Keratinocyte (primary cell): Measurements from ENCODE around the gene PRIMPOL. TPM values are rescaled to one million over a fixed set of nuclear protein-coding genes. Genes with fewer than 3 reads are reported as not detected.
A peak's percentile ranks its signal among the peaks of the same experiment; 100 is the strongest.
"Not testable (repeated sequence)": the region's sequence is repeated elsewhere in the genome, so short reads cannot be mapped to it uniquely, and the experiment has no call there.

Source experiments
- DNase-seq: peaks from one replicate; pipeline ENCODE4 v3.0.0-alpha.2; 2011; ENCODE audit warnings: low read depth, missing footprints, low spot score
- FAIRE-seq: peaks from 2 replicates; lab custom pipeline; 2011; peaks lifted over from hg19 to GRCh38; lab: Jason Lieb, UNC
- H2AFZ ChIP-seq: 2 replicates; pipeline ENCODE4 v1.6.0; 2012; ENCODE audit warnings: low read length, control low read depth, inconsistent platforms; ENCODE audit not compliant: control insufficient read depth
- H3K27ac ChIP-seq: 2 replicates; pipeline ENCODE4 v1.5.1; 2011; ENCODE audit warnings: low read length; ENCODE audit not compliant: control insufficient read depth, insufficient read depth
- H3K27me3 ChIP-seq: 3 replicates; pipeline ENCODE4 v1.6.0; 2011; ENCODE audit warnings: low read length; ENCODE audit not compliant: control insufficient read depth, insufficient read depth; ENCODE audit errors: extremely low read depth
- H3K36me3 ChIP-seq, 2 experiments: 2 replicates in 1 of 2; 3 replicates in 1 of 2; pipeline ENCODE4 v1.5.1; 2011; ENCODE audit warnings: low read length in 2 of 2, mild to moderate bottlenecking in 1 of 2; ENCODE audit not compliant: control insufficient read depth in 2 of 2, insufficient read depth in 2 of 2; ENCODE audit errors: extremely low read depth in 1 of 2
- H3K4me1 ChIP-seq: 3 replicates; pipeline ENCODE4 v1.5.1; 2011; ENCODE audit warnings: low read length; ENCODE audit not compliant: control insufficient read depth, insufficient read depth; ENCODE audit errors: extremely low read depth
- H3K4me2 ChIP-seq: 3 replicates; pipeline ENCODE4 v1.6.0; 2011; ENCODE audit warnings: low read depth, low read length; ENCODE audit not compliant: control insufficient read depth, insufficient read depth; ENCODE audit errors: extremely low read depth
- H3K4me3 ChIP-seq, 3 experiments: fragments of 200-600 bp in 1 of 3; sonication (generic) in 1 of 3; 2 replicates in 2 of 3; 3 replicates in 1 of 3; pipeline ENCODE4 v1.5.1; 2011 to 2016; ENCODE audit warnings: low read length in 3 of 3, mild to moderate bottlenecking in 3 of 3, control low read depth in 2 of 3, inconsistent platforms in 1 of 3, low read depth in 1 of 3, mixed read lengths in 1 of 3, mixed run types in 1 of 3, moderate library complexity in 1 of 3; ENCODE audit not compliant: control insufficient read depth in 2 of 3, insufficient read depth in 2 of 3; ENCODE audit errors: extremely low read depth in 1 of 3
- H3K79me2 ChIP-seq: 2 replicates; pipeline ENCODE4 v1.6.0; 2012; ENCODE audit warnings: low read length; ENCODE audit not compliant: control insufficient read depth, insufficient read depth
- H3K9ac ChIP-seq: 3 replicates; pipeline ENCODE4 v1.6.0; 2011; ENCODE audit warnings: low read length; ENCODE audit not compliant: control insufficient read depth, insufficient read depth; ENCODE audit errors: extremely low read depth
- H3K9me1 ChIP-seq: 3 replicates; pipeline ENCODE4 v1.6.0; 2011; ENCODE audit warnings: low read length; ENCODE audit not compliant: control insufficient read depth, insufficient read depth; ENCODE audit errors: extremely low read depth
- H3K9me3 ChIP-seq: 2 replicates; pipeline ENCODE4 v1.5.1; 2012; ENCODE audit warnings: low read depth, low read length; ENCODE audit not compliant: control insufficient read depth
- H4K20me1 ChIP-seq: 3 replicates; pipeline ENCODE4 v1.6.0; 2011; ENCODE audit warnings: low read length; ENCODE audit not compliant: control insufficient read depth, insufficient read depth; ENCODE audit errors: extremely low read depth
- CTCF ChIP-seq, 3 experiments: IDR thresholded peaks in 1 of 3; conservative IDR thresholded peaks in 1 of 3; optimal IDR thresholded peaks in 1 of 3; 2 replicates in 2 of 3; 3 replicates in 1 of 3; pipeline versions ENCODE3 to v1.5.1; 2011; ENCODE audit warnings: low read length in 3 of 3, mild to moderate bottlenecking in 3 of 3, moderate library complexity in 2 of 3, control low read depth in 1 of 3, inconsistent platforms in 1 of 3; ENCODE audit not compliant: insufficient read depth in 2 of 3; ENCODE audit errors: extremely low read depth in 1 of 3
- EZH2 ChIP-seq: IDR thresholded peaks from one replicate; pipeline ENCODE4 v1.6.1; 2012; ENCODE audit warnings: inconsistent platforms, mild to moderate bottlenecking, low read length, moderate library complexity
- dilution Hi-C: fragments of 300-500 bp; cut with MboI; formaldehyde crosslinking; loops from one replicate; pipeline ENCODE4 v1.7.0; 2020; ENCODE audit warnings: low sequenced_read_pairs; ENCODE audit not compliant: extremely low pct_ligation_motif_present
- polyA plus RNA-seq, 5 experiments: library from polyadenylated mRNA; depleted of rRNA in 3 of 5; stranded (reverse) in 3 of 5; stranded (forward) in 1 of 5; unstranded in 1 of 5; fragments of >200 nt; gene quantifications; 1 replicate in 1 of 5; 2 replicates in 3 of 5; 3 replicates in 1 of 5; pipeline versions ENCODE4 v1.2.1 to v1.2.3, GENCODE V29; 2011 to 2012; ENCODE audit warnings: missing spikeins in 2 of 5, low read depth in 1 of 5, low replicate concordance in 1 of 5

PRIMPOL gene
- polyA plus RNA-seq, 1 donor (not counting 4 experiments of a cell fraction or from before 2014, with no cell fraction given): 22.8 TPM

GRCh38 chr4:184734758-184735157, 85.2 kb downstream of the PRIMPOL start:
- Histone ChIP-seq H3K27ac (peak overlapping the region; percentile 34), H3K9me3 (no peaks in the 10 kb centered on the region), H3K9me1 (no peaks in the 10 kb centered on the region), H3K4me2 (peak overlapping the region; percentile 92), H3K36me3 (no peaks in the 10 kb centered on the region), H4K20me1 (no peaks in the 10 kb centered on the region), H3K79me2 (peaks cover 30% of the 10 kb centered on the region), H3K27me3 (no peaks in the 10 kb centered on the region), H3K4me1 (peaks cover 22% of the 10 kb centered on the region), H3K4me3 (peak overlapping the region; percentile 73 to 98 (median 97)), H3K9ac (peak overlapping the region; percentile 95), H2AFZ (peak overlapping the region; percentile 96)
- TF ChIP-seq EZH2 (no peak), CTCF (optimal IDR thresholded peaks at IDR 0.05 in 1 of 3, IDR thresholded peaks at IDR 0.05 in 1 of 3, conservative IDR thresholded peaks at IDR 0.05 in 1 of 3; ENCODE audit: extremely low read depth in 1 of 3, insufficient read depth in 2 of 3, low read length in 3 of 3) (no peak)
- dilution Hi-C loops: no loop called here
- no peak for FAIRE-seq
- no peak for DNase-seq

- FAIRE-seq, H3K9me3 ChIP-seq, H3K27ac ChIP-seq, H3K36me3 ChIP-seq, H4K20me1 ChIP-seq, H3K4me1 ChIP-seq, H3K4me2 ChIP-seq, H2AFZ ChIP-seq, H3K27me3 ChIP-seq, dilution Hi-C loops, H3K9me1 ChIP-seq, H3K9ac ChIP-seq, DNase-seq, H3K4me3 ChIP-seq, H3K79me2 ChIP-seq: not testable (repeated sequence)
Measured at GRCh38 chr4:184739575-184739974, 90.0 kb downstream of the PRIMPOL start.

- Histone ChIP-seq H4K20me1 (no peaks in the 10 kb centered on the region), H3K36me3 (no peaks in the 10 kb centered on the region), H3K4me1 (peaks cover 2% of the 10 kb centered on the region), H3K9ac (no peak overlapping the region), H3K9me3 (no peaks in the 10 kb centered on the region), H3K9me1 (no peaks in the 10 kb centered on the region), H3K27ac (no peak overlapping the region), H3K4me3 (no peak overlapping the region), H3K79me2 (no peaks in the 10 kb centered on the region), H3K27me3 (no peaks in the 10 kb centered on the region), H3K4me2 (no peak overlapping the region), H2AFZ (no peak overlapping the region)
- DNase-seq (no peak), FAIRE-seq (no peak)
- TF ChIP-seq CTCF (optimal IDR thresholded peaks at IDR 0.05 in 1 of 3, IDR thresholded peaks at IDR 0.05 in 1 of 3, conservative IDR thresholded peaks at IDR 0.05 in 1 of 3; ENCODE audit: extremely low read depth in 1 of 3, insufficient read depth in 2 of 3, low read length in 3 of 3): no peak
- no peak for TF ChIP-seq EZH2
- dilution Hi-C loops: no loop called here
Measured at GRCh38 chr4:184740980-184741391, 91.4 kb downstream of the PRIMPOL start.

- H3K9me3 ChIP-seq, H3K9ac ChIP-seq, H3K27ac ChIP-seq, H3K4me1 ChIP-seq, dilution Hi-C loops, H3K9me1 ChIP-seq, H3K79me2 ChIP-seq, H3K36me3 ChIP-seq, H3K4me3 ChIP-seq, FAIRE-seq, H3K27me3 ChIP-seq, DNase-seq, H4K20me1 ChIP-seq, H3K4me2 ChIP-seq, H2AFZ ChIP-seq: not testable (repeated sequence)
Measured at GRCh38 chr4:184741651-184742050, 92.1 kb downstream of the PRIMPOL start.
